Fibroblast of skin of scalp (primary cell): ENCODE results near the gene GP1BB.

Experiments
- DNase-seq: peaks from one replicate; pipeline ENCODE4 v3.0.0-alpha.2; 2013

Gene GP1BB

GRCh38 chr22:19756288-19757128 lies 33.2 kb downstream of the GP1BB start:
- DNase-seq, result no peak

- DNase-seq, result no peak
These were observed 34.0 kb downstream of the GP1BB start for GRCh38 chr22:19757140-19757984.

- DNase-seq, result no peak
These were observed 34.9 kb downstream of the GP1BB start for GRCh38 chr22:19757985-19758895.

- no peak for DNase-seq
These were observed 35.6 kb downstream of the GP1BB start for GRCh38 chr22:19758896-19759426.

- DNase-seq, result no peak
These were observed 36.2 kb downstream of the GP1BB start for GRCh38 chr22:19759427-19760057.

GRCh38 chr22:19760058-19760950 lies 37.0 kb downstream of the GP1BB start, which contains the start of gene TBX1:
TSS of gene TBX1 (plus strand) at chr22:19760778. CDS start at chr22:19760844, 66 bp downstream.
- DNase-seq, result no peak

- DNase-seq, result no peak
These were observed 37.8 kb downstream of the GP1BB start for GRCh38 chr22:19760951-19761724.

GRCh38 chr22:19761725-19762567 lies 38.6 kb downstream of the GP1BB start:
- no peak for DNase-seq

GRCh38 chr22:19762568-19763457 lies 39.5 kb downstream of the GP1BB start:
- DNase-seq, result no peak

GRCh38 chr22:19763458-19764298 lies 40.3 kb downstream of the GP1BB start:
- DNase-seq, result no peak

GRCh38 chr22:19764299-19764593 lies 40.9 kb downstream of the GP1BB start:
- DNase-seq, result no peak

GRCh38 chr22:19764636-19765476 lies 41.5 kb downstream of the GP1BB start:
- DNase-seq, result no peak

GRCh38 chr22:19765477-19766239 lies 42.3 kb downstream of the GP1BB start:
- no peak for DNase-seq

- no peak for DNase-seq
These were observed 42.8 kb downstream of the GP1BB start for GRCh38 chr22:19766240-19766510.
